ENCODE data around the gene PARG.
A peak's percentile ranks its signal among the peaks of the same experiment; 100 is the strongest.
"Not testable (repeated sequence)": the region's sequence is repeated elsewhere in the genome, so short reads cannot be mapped to it uniquely, and the experiment has no call there.

The PARG gene

GRCh38 chr10:49922041-49922440, 19.8 kb downstream of the PARG start:
- H3K4me3 ChIP-seq (ENCODE audit: low read depth, low read length); DNase-seq (ENCODE audit: low read depth): not testable (repeated sequence)

GRCh38 chr10:49917927-49918326, 23.9 kb downstream of the PARG start:
- DNase-seq (ENCODE audit: low read depth); H3K4me3 ChIP-seq (ENCODE audit: low read depth, low read length): not testable (repeated sequence)

DNA sequence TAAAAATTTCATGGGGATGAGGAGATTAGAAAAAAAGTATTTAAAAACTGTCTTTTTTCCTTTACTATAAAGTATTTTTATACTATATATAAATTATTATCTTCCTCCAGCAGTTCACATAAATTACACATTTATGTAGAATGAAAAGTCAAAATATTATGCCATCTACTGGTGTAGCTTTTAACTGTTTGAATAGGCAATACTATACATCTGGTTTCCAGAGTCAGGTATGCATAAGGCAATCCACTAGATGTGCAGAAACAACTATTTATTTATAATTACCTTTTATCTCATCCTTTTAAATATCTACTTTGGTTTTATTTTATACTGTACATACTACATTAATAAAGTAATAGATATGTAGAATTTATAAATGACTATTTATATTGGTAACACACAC, 25.4 kb downstream of the PARG start:
- DNase-seq (ENCODE audit: low read depth); H3K4me3 ChIP-seq (ENCODE audit: low read depth, low read length): not testable (repeated sequence)

- DNase-seq (ENCODE audit: low read depth); H3K4me3 ChIP-seq (ENCODE audit: low read depth, low read length): not testable (repeated sequence)
Measured at GRCh38 chr10:49910295-49910694, 31.5 kb downstream of the PARG start.

- DNase-seq (ENCODE audit: low read depth); H3K4me3 ChIP-seq (ENCODE audit: low read depth, low read length): not testable (repeated sequence)
Measured at GRCh38 chr10:49908290-49909080, 33.3 kb downstream of the PARG start.

DNA sequence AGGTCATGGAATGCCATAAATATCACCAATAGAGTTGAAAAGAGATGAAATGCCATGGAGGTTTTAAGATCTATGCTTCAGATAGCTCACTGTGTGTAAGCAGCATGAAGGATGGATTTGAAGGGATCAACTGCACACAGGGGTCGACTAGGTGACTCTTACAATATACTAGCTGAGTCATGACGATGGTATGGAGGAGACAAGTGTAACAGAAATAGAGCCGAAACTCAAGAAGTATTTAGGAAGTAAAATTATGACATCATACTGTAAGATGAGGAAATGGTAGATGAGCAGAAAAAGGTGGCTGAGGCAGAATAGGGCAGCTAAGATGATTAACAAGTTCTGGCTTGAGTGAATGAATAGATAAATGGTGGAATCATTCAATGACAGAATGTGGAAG, 38.0 kb downstream of the PARG start:
- not testable (repeated sequence) for H3K4me3 ChIP-seq (ENCODE audit: low read depth, low read length); DNase-seq (ENCODE audit: low read depth)

DNA sequence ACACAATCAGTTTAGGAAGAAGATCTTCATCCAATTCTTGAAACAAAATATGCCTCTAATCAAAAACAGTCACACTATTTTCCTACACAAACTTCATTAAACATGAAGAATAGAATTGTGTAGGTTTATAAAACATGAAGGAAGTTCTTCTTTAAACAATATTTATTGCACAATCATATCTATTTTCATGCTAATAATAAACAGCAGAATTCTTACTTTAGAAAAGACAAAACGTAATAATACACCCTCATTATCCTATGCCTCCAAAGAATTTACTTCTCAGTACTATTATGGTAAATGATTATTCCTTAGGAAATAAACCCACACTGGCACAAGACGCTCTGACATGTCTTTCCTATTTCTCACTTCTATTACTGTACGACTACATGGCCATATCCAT, 41.4 kb downstream of the PARG start:
- H3K4me3 ChIP-seq (ENCODE audit: low read depth, low read length); DNase-seq (ENCODE audit: low read depth): not testable (repeated sequence)

- DNase-seq (ENCODE audit: low read depth); H3K4me3 ChIP-seq (ENCODE audit: low read depth, low read length): not testable (repeated sequence)
Measured at GRCh38 chr10:49899999-49900398, 41.8 kb downstream of the PARG start.

GRCh38 chr10:49890025-49890424, 51.8 kb downstream of the PARG start:
- H3K4me3 ChIP-seq (ENCODE audit: low read depth, low read length); DNase-seq (ENCODE audit: low read depth): not testable (repeated sequence)
- TF ChIP-seq, protein P1, sequence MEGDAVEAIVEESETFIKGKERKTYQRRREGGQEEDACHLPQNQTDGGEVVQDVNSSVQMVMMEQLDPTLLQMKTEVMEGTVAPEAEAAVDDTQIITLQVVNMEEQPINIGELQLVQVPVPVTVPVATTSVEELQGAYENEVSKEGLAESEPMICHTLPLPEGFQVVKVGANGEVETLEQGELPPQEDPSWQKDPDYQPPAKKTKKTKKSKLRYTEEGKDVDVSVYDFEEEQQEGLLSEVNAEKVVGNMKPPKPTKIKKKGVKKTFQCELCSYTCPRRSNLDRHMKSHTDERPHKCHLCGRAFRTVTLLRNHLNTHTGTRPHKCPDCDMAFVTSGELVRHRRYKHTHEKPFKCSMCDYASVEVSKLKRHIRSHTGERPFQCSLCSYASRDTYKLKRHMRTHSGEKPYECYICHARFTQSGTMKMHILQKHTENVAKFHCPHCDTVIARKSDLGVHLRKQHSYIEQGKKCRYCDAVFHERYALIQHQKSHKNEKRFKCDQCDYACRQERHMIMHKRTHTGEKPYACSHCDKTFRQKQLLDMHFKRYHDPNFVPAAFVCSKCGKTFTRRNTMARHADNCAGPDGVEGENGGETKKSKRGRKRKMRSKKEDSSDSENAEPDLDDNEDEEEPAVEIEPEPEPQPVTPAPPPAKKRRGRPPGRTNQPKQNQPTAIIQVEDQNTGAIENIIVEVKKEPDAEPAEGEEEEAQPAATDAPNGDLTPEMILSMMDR (IDR thresholded peaks at IDR 0.05; ENCODE audit: control insufficient read depth, extremely low read depth, insufficient read depth): peak; percentile 32; the same call in 1 of the 2 replicates

DNA sequence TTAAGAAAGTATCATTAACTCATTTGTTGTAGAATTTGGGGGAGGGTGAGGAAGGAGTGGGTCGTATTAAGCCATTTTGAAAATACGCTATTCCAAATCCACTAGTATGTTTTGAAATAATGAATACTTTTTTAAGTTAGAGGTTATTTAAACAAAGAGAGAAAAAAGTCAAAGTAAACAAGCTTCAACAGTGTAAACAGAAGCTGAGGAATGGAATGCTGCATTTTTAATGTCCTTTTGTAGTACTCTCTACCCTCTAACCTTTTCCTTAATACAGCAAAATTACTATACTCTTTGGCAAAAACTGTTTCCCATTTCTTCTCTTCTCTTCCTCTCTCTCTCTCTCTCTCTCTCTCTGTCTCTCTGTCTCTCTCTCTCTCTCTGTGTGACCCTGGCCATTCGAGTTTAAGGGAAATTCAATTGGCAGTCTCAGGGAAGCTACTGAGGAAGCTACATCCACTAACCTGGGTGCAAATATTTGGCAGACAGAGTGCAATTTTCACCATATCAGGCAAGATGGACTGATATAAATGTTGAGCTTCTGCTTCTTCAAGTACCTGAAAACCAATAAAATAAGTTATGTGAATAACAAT, 57.0 kb downstream of the PARG start:
- H3K4me3 ChIP-seq (ENCODE audit: low read depth, low read length); DNase-seq (ENCODE audit: low read depth): not testable (repeated sequence)

- H3K4me3 ChIP-seq (ENCODE audit: low read depth, low read length); DNase-seq (ENCODE audit: low read depth): not testable (repeated sequence)
Measured at GRCh38 chr10:49883852-49884251, 58.0 kb downstream of the PARG start.

DNA sequence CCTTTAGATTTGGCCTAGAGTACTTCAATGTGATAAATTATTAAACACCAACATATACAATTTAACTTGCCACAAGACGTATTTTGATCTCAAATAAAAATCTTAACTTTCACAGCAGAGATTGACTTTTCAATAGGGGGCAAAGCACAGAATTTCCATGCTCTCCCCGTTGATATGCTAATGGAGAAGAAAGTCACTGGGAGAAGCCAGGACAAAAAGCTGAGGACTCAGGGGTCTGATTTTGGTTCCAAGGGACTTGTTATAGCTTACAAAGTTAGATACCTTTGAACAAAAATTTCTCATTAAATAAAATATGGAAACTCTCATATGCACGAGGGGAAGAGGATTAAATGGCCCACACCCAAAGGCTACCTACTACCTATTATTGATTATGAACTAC, 59.5 kb downstream of the PARG start:
- not testable (repeated sequence) for DNase-seq (ENCODE audit: low read depth)

GRCh38 chr10:49872740-49873139, 69.1 kb downstream of the PARG start:
- not testable (repeated sequence) for H3K4me3 ChIP-seq (ENCODE audit: low read depth, low read length); DNase-seq (ENCODE audit: low read depth)

More for the DNA sequence above, 59.5 kb downstream of the PARG start:
- not testable (repeated sequence) for H3K4me3 ChIP-seq (ENCODE audit: low read depth, low read length)

DNA sequence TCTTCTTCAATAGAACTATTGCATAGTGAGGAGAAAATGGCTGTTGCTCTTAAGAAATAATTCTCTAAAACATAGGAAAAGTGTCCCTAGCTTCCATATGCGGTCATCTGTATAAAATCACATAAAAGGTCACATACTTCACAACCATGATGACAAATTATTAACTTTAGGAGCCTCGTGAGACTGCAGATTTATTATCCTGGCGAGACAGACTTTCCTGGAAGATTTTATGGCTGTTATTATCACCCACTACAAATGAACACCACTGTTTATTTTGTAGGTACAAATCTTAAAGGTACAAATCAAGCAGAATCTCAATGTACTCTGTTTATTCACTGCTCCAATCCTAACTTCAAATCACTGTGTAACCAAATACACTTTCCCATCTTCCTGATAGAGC, 70.4 kb downstream of the PARG start:
- not testable (repeated sequence) for DNase-seq (ENCODE audit: low read depth); H3K4me3 ChIP-seq (ENCODE audit: low read depth, low read length)

DNA sequence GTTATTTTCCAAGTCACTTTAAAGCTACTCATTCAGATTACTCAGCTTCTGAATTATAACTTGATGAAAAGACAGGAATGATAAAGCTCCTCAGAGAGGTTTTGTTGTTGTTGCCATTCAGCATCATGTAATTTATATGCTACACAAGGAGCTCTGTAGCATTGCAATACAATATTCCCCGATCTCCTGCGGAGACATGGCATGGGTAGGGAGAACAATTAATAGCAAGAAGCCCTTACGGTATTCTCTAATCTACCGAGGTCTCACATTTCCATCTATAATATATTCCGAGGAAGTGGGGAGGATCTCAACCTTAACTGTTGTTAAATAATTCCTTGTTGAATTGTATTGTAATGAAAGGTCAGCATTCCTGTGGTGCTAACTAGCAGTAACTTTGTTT, 81.9 kb downstream of the PARG start:
- not testable (repeated sequence) for DNase-seq (ENCODE audit: low read depth); H3K4me3 ChIP-seq (ENCODE audit: low read depth, low read length)

DNA sequence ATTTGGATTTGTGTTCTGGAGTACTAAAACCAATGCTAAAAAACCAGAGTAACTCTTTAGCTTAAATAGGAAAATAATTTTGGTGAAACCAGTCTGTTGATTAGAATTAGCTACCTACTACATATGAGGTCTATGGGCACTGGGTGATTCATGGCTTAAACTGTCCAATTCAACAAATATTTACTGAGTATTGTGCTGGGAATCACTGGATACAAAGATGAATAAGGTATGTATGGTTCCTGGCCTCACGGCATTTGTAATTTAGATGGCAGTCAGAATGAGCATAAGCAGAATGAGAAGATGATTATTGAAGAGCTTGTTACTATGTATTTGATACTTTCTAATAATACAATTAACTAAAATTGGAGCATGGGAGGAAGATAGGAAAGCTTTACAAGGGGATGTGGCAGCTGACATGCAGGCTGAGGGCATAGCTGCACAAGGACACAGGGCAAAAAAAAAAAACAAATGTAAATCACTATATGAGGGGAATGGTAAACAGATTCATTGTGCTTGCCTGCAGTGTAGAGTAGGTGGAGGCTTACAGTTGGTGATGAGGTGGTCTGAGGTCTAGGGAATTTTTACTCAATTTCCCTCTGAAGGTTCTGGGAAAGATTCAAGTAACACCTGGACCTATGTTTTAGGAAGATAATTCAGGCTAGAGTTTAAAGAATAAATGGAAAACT, 83.0 kb downstream of the PARG start:
- not testable (repeated sequence) for H3K4me3 ChIP-seq (ENCODE audit: low read depth, low read length); DNase-seq (ENCODE audit: low read depth)

DNA sequence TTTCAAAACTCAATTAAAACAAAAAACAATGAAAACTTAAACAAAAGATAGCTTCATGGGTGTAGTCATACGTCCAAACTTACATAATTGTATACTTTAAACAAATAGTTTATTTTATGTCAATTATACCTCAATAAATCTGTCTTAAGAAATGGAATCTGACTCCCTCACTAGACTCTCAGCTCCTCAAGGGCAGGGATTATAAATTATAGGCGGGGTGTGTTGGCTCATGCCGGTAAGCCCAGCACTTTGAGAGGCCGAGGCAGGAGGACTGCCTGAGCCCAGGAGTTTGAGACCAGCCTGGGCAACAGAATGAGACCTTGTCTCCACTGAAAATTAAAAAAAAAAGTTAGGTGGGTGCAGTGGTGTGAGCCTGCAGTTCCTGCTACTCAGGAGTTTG, 92.3 kb downstream of the PARG start:
- DNase-seq (ENCODE audit: low read depth); H3K4me3 ChIP-seq (ENCODE audit: low read depth, low read length): not testable (repeated sequence)
